ENCODE results near the gene TIMM44. TPM values are rescaled to one million over a fixed set of nuclear protein-coding genes. Genes with fewer than 3 reads are reported as not detected.

Gene TIMM44
- polyA plus RNA-seq, 1 experiment = 56.6 TPM

DNA sequence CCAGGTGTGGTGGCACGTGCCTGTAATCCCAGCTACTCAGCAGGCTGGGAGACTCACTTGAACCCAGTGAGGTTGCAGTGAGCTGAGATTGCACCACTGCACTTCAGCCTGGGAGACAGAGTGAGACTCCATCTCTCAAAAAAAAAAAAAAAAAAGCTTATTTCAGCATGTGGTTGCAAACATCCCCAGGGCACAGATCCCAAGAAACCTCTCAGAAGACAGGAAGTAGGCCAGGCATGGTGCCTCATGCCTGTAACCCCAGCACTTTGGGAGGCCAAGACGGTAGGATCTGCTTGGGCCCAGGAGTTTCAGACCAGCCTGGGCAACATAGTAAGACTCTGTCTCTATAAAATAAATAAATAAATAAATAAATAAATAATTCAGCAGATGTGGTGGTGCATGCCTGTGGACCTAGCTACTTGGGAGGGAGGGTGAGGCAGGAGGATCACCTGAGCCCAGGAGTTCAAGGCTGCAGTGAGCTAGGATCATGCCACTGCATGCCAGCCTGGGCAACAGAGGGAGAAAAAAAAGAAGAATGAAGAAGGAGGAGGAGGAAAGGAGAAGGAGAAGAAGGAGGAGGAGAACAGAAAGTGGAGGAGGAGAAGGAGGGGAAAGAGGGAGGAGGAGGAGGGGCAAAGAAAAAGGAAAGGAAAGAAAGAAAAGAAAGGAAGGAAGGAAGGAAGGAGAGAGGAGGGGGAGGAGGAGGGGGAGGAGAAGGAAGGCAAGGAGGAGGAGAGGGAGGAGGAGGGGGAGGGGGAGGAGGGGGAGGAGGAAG, 59.5 kb downstream of the TIMM44 start:
- POLR2A ChIA-PET = no interaction called here
- Histone ChIP-seq H3K27me3 (ENCODE audit: control insufficient read depth, insufficient read depth, low read length) (no peaks in the 10 kb centered on the region), H3K4me3 (ENCODE audit: low read depth, low read length) (no peak overlapping the region), H3K36me3 (ENCODE audit: control insufficient read depth, insufficient read depth, low read length) (no peaks in the 10 kb centered on the region)
- no peak for DNase-seq (ENCODE audit: low read depth)
- TF ChIP-seq, protein P1, sequence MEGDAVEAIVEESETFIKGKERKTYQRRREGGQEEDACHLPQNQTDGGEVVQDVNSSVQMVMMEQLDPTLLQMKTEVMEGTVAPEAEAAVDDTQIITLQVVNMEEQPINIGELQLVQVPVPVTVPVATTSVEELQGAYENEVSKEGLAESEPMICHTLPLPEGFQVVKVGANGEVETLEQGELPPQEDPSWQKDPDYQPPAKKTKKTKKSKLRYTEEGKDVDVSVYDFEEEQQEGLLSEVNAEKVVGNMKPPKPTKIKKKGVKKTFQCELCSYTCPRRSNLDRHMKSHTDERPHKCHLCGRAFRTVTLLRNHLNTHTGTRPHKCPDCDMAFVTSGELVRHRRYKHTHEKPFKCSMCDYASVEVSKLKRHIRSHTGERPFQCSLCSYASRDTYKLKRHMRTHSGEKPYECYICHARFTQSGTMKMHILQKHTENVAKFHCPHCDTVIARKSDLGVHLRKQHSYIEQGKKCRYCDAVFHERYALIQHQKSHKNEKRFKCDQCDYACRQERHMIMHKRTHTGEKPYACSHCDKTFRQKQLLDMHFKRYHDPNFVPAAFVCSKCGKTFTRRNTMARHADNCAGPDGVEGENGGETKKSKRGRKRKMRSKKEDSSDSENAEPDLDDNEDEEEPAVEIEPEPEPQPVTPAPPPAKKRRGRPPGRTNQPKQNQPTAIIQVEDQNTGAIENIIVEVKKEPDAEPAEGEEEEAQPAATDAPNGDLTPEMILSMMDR (IDR thresholded peaks at IDR 0.05; ENCODE audit: insufficient read depth, low read depth, low read length) = no peak
- CTCF ChIA-PET = interaction anchor here (5.8 kb wide), 1 partner anchor 15 kb away, joined by 24 read pairs; no protein-coding TSS in a partner anchor

DNA sequence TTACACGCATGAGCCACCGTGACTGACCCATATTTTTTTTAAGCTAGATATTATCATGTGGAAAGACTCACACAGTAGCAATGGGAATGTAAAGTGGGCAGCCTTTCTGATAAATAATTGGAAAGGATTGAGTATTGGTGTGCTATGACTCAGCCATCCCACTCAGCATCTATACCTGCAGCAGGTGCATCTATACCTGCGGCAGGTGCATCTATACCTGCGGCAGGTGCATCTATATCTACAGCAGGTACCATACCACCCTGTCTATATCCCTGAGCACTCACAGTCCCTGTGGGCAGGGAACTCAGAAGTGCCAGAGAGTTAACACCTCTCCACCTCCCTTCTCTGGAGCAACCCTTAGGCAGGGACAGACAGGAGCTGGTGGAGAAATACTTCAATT, 60.4 kb downstream of the TIMM44 start:
- Histone ChIP-seq H3K36me3 (ENCODE audit: control insufficient read depth, insufficient read depth, low read length) (no peaks in the 10 kb centered on the region), H3K4me3 (ENCODE audit: low read depth, low read length) (no peak overlapping the region), H3K27me3 (ENCODE audit: control insufficient read depth, insufficient read depth, low read length) (no peaks in the 10 kb centered on the region)
- no peak for DNase-seq (ENCODE audit: low read depth)
- ChIA-PET CTCF (interaction anchor here (5.8 kb wide), 1 partner anchor 14 kb away, joined by 24 read pairs; no protein-coding TSS in a partner anchor), POLR2A (no interaction called here)
- TF ChIP-seq, protein P1 (IDR thresholded peaks at IDR 0.05; ENCODE audit: insufficient read depth, low read depth, low read length) = no peak

DNA sequence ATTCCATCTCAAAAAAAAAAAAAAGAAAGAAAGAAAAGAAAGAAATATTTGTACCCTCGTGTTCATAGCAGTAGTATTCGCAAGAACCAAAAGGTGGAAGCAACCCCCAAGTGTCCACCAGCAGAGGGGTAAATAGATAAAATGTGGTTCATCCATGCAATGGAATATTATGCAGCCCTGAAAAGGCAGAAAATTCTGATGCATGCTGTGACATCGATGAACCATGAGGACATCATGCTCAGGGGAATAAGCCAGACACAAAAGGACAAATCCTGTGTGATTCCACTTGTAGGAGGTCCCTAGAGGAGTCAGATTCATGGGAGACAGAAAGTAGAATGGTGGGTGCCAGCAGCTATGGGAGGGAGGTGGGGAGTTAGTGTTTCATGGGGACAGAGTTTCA, 61.6 kb downstream of the TIMM44 start:
- no peak overlapping the region for H3K4me3 ChIP-seq (ENCODE audit: low read depth, low read length)
- H3K36me3 ChIP-seq (ENCODE audit: control insufficient read depth, insufficient read depth, low read length) = no peaks in the 10 kb centered on the region
- CTCF ChIA-PET = interaction anchor here (1.5 to 1.7 kb wide), 2 partner anchors 13 to 18 kb away, joined by 3 to 9 read pairs; no protein-coding TSS in a partner anchor
- POLR2A ChIA-PET = no interaction called here
- TF ChIP-seq, protein P1 (IDR thresholded peaks at IDR 0.05; ENCODE audit: insufficient read depth, low read depth, low read length) = no peak
- H3K27me3 ChIP-seq (ENCODE audit: control insufficient read depth, insufficient read depth, low read length) = no peaks in the 10 kb centered on the region
- DNase-seq (ENCODE audit: low read depth) = no peak

DNA sequence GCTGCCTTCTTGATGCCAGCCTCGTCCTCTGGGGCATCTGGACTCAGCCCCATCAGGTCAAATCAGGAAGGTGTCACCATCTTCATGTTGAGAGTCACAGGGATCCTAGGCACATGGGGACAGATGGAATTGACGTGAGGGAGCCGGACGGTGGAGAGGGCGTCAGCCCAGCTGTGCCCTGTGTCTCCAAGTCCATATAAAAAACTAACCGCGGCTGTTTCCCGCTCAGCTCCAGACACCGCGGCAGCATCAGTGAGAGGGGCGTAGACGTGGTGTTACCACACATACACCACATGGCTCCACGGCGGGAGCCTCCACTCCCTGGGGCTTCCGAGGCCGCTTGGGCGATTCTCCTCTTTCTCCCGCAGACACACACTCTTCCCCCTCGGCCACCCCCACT, 63.6 kb downstream of the TIMM44 start:
- CTCF ChIA-PET = interaction anchor here (1.6 kb wide), 1 partner anchor 11 kb away, joined by 7 read pairs; no protein-coding TSS in a partner anchor

More for the DNA sequence above, 63.6 kb downstream of the TIMM44 start:
- Histone ChIP-seq H3K36me3 (ENCODE audit: control insufficient read depth, insufficient read depth, low read length) (no peaks in the 10 kb centered on the region), H3K4me3 (ENCODE audit: low read depth, low read length) (no peak overlapping the region), H3K27me3 (ENCODE audit: control insufficient read depth, insufficient read depth, low read length) (peaks cover 7% of the 10 kb centered on the region)
- POLR2A ChIA-PET = no interaction called here
- TF ChIP-seq, protein P1 (IDR thresholded peaks at IDR 0.05; ENCODE audit: insufficient read depth, low read depth, low read length) = no peak
- DNase-seq (ENCODE audit: low read depth) = no peak
